Kidney (tissue), 14 donors: Measurements from ENCODE around the gene RNF212B. TPM values are rescaled to one million over a fixed set of nuclear protein-coding genes. Genes with fewer than 3 reads are reported as not detected.
A peak's percentile ranks its signal among the peaks of the same experiment; 100 is the strongest.

Experiments
- DNase-seq, 5 donors: peaks; one replicate each; pipeline ENCODE4 v3.0.0-alpha.2; 2013 to 2020
- FAIRE-seq: peaks from 2 replicates; lab custom pipeline; 2012; peaks lifted over from hg19 to GRCh38; lab: Jason Lieb, UNC
- H3K27ac ChIP-seq, 2 donors: one replicate each; pipeline ENCODE4 v1.7.0; 2013; ENCODE audit warnings: low read depth in 2 of 2, low read length in 2 of 2, inconsistent platforms in 1 of 2
- H3K27me3 ChIP-seq: one replicate; pipeline ENCODE4 v1.7.1; 2013; ENCODE audit warnings: low read length, inconsistent platforms; ENCODE audit not compliant: control insufficient read depth, insufficient read depth
- H3K36me3 ChIP-seq, 3 donors: one replicate each; pipeline versions ENCODE4 v1.7.0 to v1.7.1; 2013; ENCODE audit warnings: low read length in 3 of 3, control low read depth in 1 of 3, inconsistent platforms in 1 of 3; ENCODE audit not compliant: insufficient read depth in 3 of 3, control insufficient read depth in 2 of 3
- H3K4me1 ChIP-seq, 3 donors: one replicate each; pipeline versions ENCODE4 v1.7.0 to v1.7.1; 2013; ENCODE audit warnings: low read length in 3 of 3, inconsistent platforms in 1 of 3, low read depth in 1 of 3; ENCODE audit not compliant: control insufficient read depth in 2 of 3, insufficient read depth in 2 of 3
- H3K4me3 ChIP-seq, 3 donors: one replicate each; pipeline versions ENCODE4 v1.7.0 to v1.8.1; 2013; ENCODE audit warnings: low read length in 3 of 3, control low read depth in 1 of 3, inconsistent platforms in 1 of 3
- H3K9ac ChIP-seq, 3 donors: one replicate each; pipeline versions ENCODE4 v1.7.0 to v1.7.1; 2013; ENCODE audit warnings: low read length in 3 of 3, control low read depth in 1 of 3, inconsistent platforms in 1 of 3
- H3K9me3 ChIP-seq, 3 donors: one replicate each; pipeline versions ENCODE4 v1.7.0 to v1.7.1; 2013; ENCODE audit warnings: low read length in 3 of 3, control low read depth in 1 of 3, inconsistent platforms in 1 of 3; ENCODE audit not compliant: control insufficient read depth in 2 of 3, insufficient read depth in 1 of 3
- CTCF ChIP-seq: IDR thresholded peaks from 3 replicates; pipeline ENCODE4 v1.5.1; 2012; ENCODE audit warnings: mild to moderate bottlenecking, moderate library complexity, borderline replicate concordance; ENCODE audit not compliant: insufficient read depth; ENCODE audit errors: extremely low read depth
- intact Hi-C: fragments of 100-400 bp; cut with DNase I; formaldehyde crosslinking; loops from one replicate; pipeline ENCODE4 v1.11.1; 2022
- polyA plus RNA-seq: library from polyadenylated mRNA; stranded (reverse); fragments of 350-450 nt; fragmentation: Illumina TruSeq; extraction: RNeasy Lipid Tissue Mini Kit (QIAGEN cat#74804); gene quantifications from one replicate; pipeline ENCODE4 v1.2.3, GENCODE V29; 2014; ENCODE audit warnings: low read depth, low replicate concordance; ENCODE audit not compliant: insufficient read depth
- total RNA-seq: library from RNA; stranded (reverse); fragmentation: NEBNext Ultra II Directional; extraction: Animal tissue kit (Norgen Biotek cat#: 25700); gene quantifications from one replicate; pipeline ENCODE4 v1.2.1, GENCODE V29; 2021
- donor health status: control.
- donor health status: control.
- donor health status: control.
- donor health status: control.
- donor health status: control.
- donor health status: DM: yes; HTN: yes; CAD: no.
- donor health status: Normal renal cell carcinoma (clear cell type).

Gene RNF212B
- total and polyA plus RNA-seq, 2 donors from 2014 or later = 2.8 TPM; not detected in 1

DNA sequence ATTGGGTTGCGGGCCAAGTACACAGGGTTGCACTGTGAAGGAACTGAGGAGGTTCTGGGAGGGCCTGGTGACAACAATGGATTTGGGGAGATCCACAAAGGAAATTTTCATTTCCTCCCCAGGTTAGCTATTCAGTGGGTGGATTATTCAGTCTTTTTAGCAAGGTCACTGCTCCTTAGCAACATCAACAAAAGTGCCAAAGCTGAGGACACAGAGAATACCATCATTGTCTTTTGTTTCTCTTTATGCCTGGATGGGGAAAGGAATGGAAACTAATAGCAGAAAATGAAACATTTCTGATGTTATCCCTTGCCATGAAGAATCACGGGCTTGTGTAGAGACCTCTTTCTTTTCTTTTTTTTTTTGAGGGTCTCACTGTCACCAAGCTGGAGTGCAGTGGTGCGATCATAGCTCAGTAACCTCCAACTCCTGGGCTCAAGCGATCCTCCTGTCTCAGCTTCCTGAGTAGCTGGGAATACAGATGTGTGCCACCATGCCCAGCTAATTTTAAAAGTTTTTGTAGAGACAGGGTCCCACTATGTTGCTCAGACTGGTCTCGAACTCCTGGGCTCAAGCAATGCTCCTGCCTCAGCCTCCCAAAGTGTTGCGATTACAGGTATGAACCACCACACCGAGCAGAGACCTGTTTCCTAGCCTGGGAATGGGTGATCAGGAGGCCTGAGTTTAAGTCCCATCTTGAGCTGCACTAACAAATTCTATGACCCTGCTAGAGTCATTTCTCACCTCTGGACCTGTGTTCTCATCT, 58.5 kb downstream of the RNF212B start:
- Histone ChIP-seq H3K9me3 (no peaks in the 10 kb centered on the region), H3K4me1 (peaks cover 3 to 13% (median 12%) of the 10 kb centered on the region in 3 donors), H3K36me3 (peaks cover 0 to 3% (median 0%) of the 10 kb centered on the region in 3 donors), H3K4me3 (no peak overlapping the region), H3K27me3 (peaks cover 2% of the 10 kb centered on the region), H3K9ac (no peak overlapping the region), H3K27ac (no peak overlapping the region)
- intact Hi-C loops = no loop called here
- no peak for TF ChIP-seq CTCF
- no peak for DNase-seq
- no peak for FAIRE-seq

DNA sequence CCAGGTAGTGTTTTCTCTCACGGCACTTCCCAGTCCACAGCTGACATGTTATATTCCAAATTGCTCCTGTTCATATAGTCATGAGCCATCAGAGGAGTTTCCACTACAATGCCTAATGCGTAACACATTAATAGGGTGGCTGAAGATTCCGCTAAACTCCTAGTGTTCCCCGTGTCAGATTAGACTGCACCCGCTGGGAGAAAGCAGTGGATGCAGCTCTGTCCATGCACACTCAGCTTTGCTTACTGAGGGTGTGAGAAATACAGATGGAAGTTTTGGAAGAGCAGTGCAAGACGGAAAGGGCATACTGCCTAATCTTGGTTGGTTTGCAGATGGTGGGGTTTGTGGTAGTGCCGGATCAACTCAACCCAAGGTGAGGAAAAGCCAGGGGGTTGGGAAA, 59.4 kb downstream of the RNF212B start:
- intact Hi-C loops = no loop called here
- Histone ChIP-seq H3K36me3 (peaks cover 0 to 3% (median 0%) of the 10 kb centered on the region in 3 donors), H3K4me3 (no peak overlapping the region), H3K27me3 (peaks cover 2% of the 10 kb centered on the region), H3K9ac (no peak overlapping the region), H3K9me3 (no peaks in the 10 kb centered on the region), H3K27ac (no peak overlapping the region), H3K4me1 (peaks cover 3 to 13% (median 12%) of the 10 kb centered on the region in 3 donors)
- no peak for DNase-seq
- no peak for TF ChIP-seq CTCF
- FAIRE-seq = no peak

DNA sequence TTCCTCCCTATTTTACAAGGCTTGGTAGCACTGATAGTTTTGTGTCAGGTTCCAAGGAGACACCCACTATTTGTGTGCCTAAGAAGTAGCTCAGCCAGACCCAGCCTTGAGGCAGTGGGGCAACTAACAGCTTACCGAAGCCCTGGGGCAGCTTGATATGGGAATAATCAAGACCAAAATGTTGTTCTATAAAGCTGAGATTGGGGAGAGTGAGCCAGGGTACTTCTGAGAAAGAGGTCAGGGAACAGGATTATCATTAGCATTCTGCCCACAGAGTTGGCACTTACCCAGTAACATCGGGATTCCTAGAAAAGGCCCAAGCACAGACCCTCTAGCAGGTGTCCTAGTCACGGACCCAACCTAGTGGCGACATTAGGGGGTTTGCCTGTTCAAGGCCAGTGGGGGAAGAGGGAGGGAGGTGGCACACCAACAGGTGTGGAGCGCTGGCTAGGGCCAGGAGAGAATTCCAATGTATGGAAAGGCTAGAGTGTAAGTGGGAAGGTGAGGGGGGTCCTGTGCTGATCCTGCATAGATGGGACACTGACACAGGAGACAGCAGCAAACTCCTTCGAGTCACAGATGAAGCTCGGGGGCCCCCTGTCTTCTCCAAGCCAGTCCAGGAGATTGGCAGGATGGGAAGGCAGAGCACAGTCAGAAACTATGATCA, 60.0 kb downstream of the RNF212B start:
- intact Hi-C loops = no loop called here
- H3K4me1 ChIP-seq = peaks cover 3 to 14% (median 13%) of the 10 kb centered on the region in 3 donors
- H3K27me3 ChIP-seq = peaks cover 2% of the 10 kb centered on the region
- DNase-seq (no peak), FAIRE-seq (no peak)
- H3K9ac ChIP-seq = no peak overlapping the region
- no peak for TF ChIP-seq CTCF
- no peaks in the 10 kb centered on the region for H3K9me3 ChIP-seq
- H3K27ac ChIP-seq = peak overlapping the region in 1 of 2 donors; percentile 7
- peaks cover 0 to 3% (median 0%) of the 10 kb centered on the region in 3 donors for H3K36me3 ChIP-seq
- H3K4me3 ChIP-seq = no peak overlapping the region
